A673 (cell line): ENCODE data around the gene TESK2.

Experiments used
- EZH2 ChIP-seq: fragments of 200-600 bp; sonication (generic); IDR thresholded peaks from 2 replicates; pipeline ENCODE4 v1.6.1; 2017; ENCODE audit warnings: borderline replicate concordance, low read depth, mild to moderate bottlenecking, mixed read lengths, antibody characterized with exemption, low read length; ENCODE audit not compliant: poor library complexity, severe bottlenecking
- TF ChIP-seq, protein P1 (sequence below): fragments of 300-800, 200-600 bp; sonication (generic); conservative IDR thresholded peaks from 2 replicates; pipeline ENCODE4 v1.5.1; 2017; ENCODE audit warnings: low read depth, mild to moderate bottlenecking, antibody characterized with exemption, low read length, moderate library complexity, mixed read lengths

DNA sequence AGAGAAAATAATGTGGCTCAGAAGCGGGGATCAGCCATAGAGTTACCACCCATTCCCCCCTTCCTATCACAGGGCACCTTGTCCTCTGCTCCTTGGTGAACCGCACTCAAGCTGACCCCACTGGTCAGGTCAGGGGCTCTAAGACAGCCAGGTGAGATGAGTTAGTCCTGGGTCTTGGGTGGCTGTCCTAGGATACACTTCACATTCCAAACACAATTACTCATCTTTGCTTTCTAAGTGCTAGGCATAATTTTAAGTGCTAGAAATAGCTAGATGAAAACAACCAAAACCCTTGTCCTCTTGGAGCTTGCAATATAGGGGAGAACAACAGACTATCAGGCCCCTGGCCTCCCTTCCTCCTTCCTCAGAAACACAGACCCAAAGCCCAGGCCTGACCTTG, 142.9 kb downstream of the TESK2 start:
- TF ChIP-seq, protein P1, sequence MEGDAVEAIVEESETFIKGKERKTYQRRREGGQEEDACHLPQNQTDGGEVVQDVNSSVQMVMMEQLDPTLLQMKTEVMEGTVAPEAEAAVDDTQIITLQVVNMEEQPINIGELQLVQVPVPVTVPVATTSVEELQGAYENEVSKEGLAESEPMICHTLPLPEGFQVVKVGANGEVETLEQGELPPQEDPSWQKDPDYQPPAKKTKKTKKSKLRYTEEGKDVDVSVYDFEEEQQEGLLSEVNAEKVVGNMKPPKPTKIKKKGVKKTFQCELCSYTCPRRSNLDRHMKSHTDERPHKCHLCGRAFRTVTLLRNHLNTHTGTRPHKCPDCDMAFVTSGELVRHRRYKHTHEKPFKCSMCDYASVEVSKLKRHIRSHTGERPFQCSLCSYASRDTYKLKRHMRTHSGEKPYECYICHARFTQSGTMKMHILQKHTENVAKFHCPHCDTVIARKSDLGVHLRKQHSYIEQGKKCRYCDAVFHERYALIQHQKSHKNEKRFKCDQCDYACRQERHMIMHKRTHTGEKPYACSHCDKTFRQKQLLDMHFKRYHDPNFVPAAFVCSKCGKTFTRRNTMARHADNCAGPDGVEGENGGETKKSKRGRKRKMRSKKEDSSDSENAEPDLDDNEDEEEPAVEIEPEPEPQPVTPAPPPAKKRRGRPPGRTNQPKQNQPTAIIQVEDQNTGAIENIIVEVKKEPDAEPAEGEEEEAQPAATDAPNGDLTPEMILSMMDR, result no peak
- no peak for TF ChIP-seq EZH2
